GM23338 (cell line): Measurements from ENCODE around the gene TNRC18. TPM values are rescaled to one million over a fixed set of nuclear protein-coding genes. Genes with fewer than 3 reads are reported as not detected.

Source experiments
- ATAC-seq: fragments of 200-7000 bp; cut with Tn5 transposase; 3 replicates; pipeline ENCODE4 v1.9.1; 2020
- DNase-seq: peaks from one replicate; pipeline ENCODE4 v3.0.0-alpha.2; 2015; ENCODE audit warnings: low spot score
- H2AFZ ChIP-seq: fragments of 200-600 bp; sonication (generic); 2 replicates; pipeline ENCODE4 v1.8.0; 2016; ENCODE audit warnings: antibody characterized with exemption, mild to moderate bottlenecking, moderate library complexity
- H3F3A ChIP-seq: fragments of 200-600 bp; sonication (generic); replicated peaks from 2 replicates; pipeline ENCODE4 v1.8.0; 2017; ENCODE audit warnings: antibody characterized with exemption, mixed run types, low read depth
- H3K27ac ChIP-seq: fragments of 200-600 bp; sonication (generic); 2 replicates; pipeline ENCODE4 v1.6.1; 2016; ENCODE audit warnings: low read depth
- H3K27me3 ChIP-seq: fragments of 200-600 bp; sonication (generic); 2 replicates; pipeline ENCODE4 v1.8.0; 2016; ENCODE audit warnings: mild to moderate bottlenecking, mixed run types, moderate library complexity; ENCODE audit not compliant: insufficient read depth
- H3K36me3 ChIP-seq: fragments of 200-600 bp; sonication (generic); 2 replicates; pipeline ENCODE4 v1.8.0; 2016; ENCODE audit warnings: mild to moderate bottlenecking; ENCODE audit not compliant: insufficient read depth
- H3K4me1 ChIP-seq: fragments of 200-600 bp; sonication (generic); 2 replicates; pipeline ENCODE4 v1.8.0; 2016; ENCODE audit warnings: mild to moderate bottlenecking, moderate library complexity; ENCODE audit not compliant: insufficient read depth
- H3K4me2 ChIP-seq: fragments of 200-600 bp; sonication (generic); 2 replicates; pipeline ENCODE4 v1.7.1; 2017; ENCODE audit warnings: mixed run types
- H3K4me3 ChIP-seq: fragments of 200-600 bp; sonication (generic); 2 replicates; pipeline ENCODE4 v1.6.1; 2016; ENCODE audit warnings: mixed run types
- H3K79me2 ChIP-seq: fragments of 200-600 bp; sonication (generic); replicated peaks from 2 replicates; pipeline ENCODE4 v1.8.0; 2017; ENCODE audit warnings: mild to moderate bottlenecking; ENCODE audit not compliant: insufficient read depth
- H3K9me2 ChIP-seq: fragments of 200-600 bp; sonication (generic); 2 replicates; pipeline ENCODE4 v1.8.0; 2017; ENCODE audit not compliant: insufficient read depth
- H4K20me1 ChIP-seq: fragments of 200-600 bp; sonication (generic); replicated peaks from 2 replicates; pipeline ENCODE4 v1.8.0; 2017; ENCODE audit warnings: mild to moderate bottlenecking; ENCODE audit not compliant: insufficient read depth
- H3K27ac Mint-ChIP-seq: 2 replicates; pipeline ENCODE4 v1.8.0; 2020; ENCODE audit warnings: inconsistent platforms, mild to moderate bottlenecking, moderate library complexity, mixed read lengths
- H3K27me3 Mint-ChIP-seq: 3 replicates; pipeline ENCODE4 v1.8.0; 2022; ENCODE audit warnings: low read depth, mild to moderate bottlenecking, moderate library complexity, mixed read lengths, inconsistent platforms; ENCODE audit not compliant: insufficient read depth, poor library complexity
- H3K36me3 Mint-ChIP-seq: 3 replicates; pipeline ENCODE4 v1.8.0; 2021; ENCODE audit warnings: low read depth, mild to moderate bottlenecking, inconsistent platforms, moderate library complexity, mixed read lengths
- H3K4me1 Mint-ChIP-seq: 3 replicates; pipeline ENCODE4 v1.8.0; 2020; ENCODE audit warnings: mild to moderate bottlenecking, inconsistent platforms, mixed read lengths
- H3K4me3 Mint-ChIP-seq: 3 replicates; pipeline ENCODE4 v1.8.0; 2021; ENCODE audit warnings: moderate library complexity, mild to moderate bottlenecking, inconsistent platforms, mixed read lengths
- H3K9me3 Mint-ChIP-seq: 3 replicates; pipeline ENCODE4 v1.8.0; 2020; ENCODE audit warnings: moderate library complexity, mild to moderate bottlenecking, inconsistent platforms, mixed read lengths
- EZH2 ChIP-seq: fragments of 200-600 bp; sonication (generic); IDR thresholded peaks from one replicate; pipeline ENCODE4 v1.8.0; 2017; ENCODE audit warnings: antibody characterized with exemption, mild to moderate bottlenecking, low read depth; ENCODE audit not compliant: unreplicated experiment
- EZH2phosphoT487 ChIP-seq: fragments of 200-600 bp; sonication (generic); IDR thresholded peaks from one replicate; pipeline ENCODE4 v1.8.1; 2018; ENCODE audit warnings: antibody characterized with exemption; ENCODE audit not compliant: unreplicated experiment
- NANOG ChIP-seq: IDR thresholded peaks from 2 replicates; pipeline ENCODE4 v1.6.1; 2016; ENCODE audit warnings: antibody characterized with exemption, borderline replicate concordance
- STAT1 ChIP-seq: IDR thresholded peaks from one replicate; pipeline ENCODE4 v1.6.1; 2016; ENCODE audit warnings: antibody characterized with exemption; ENCODE audit not compliant: unreplicated experiment
- ZNF114 ChIP-seq: fragments of 250-450 bp; sonication (Bioruptor Pico); IDR thresholded peaks from 2 replicates; pipeline ENCODE4 v1.5.0; 2020; ENCODE audit warnings: mild to moderate bottlenecking, moderate library complexity
- ZNF331 ChIP-seq: fragments of 250-450 bp; sonication (Bioruptor Pico); IDR thresholded peaks from 2 replicates; pipeline ENCODE4 v1.5.0; 2020; ENCODE audit warnings: low read depth, mild to moderate bottlenecking, moderate library complexity
- polyA plus RNA-seq: library from polyadenylated mRNA; unstranded; fragments of >200 nt; fragmentation: Nextera tagmentation; extraction: Ambion mirVana; gene quantifications from 2 replicates; pipeline ENCODE4 v1.2.1, GENCODE V29; 2016
- total RNA-seq: library from RNA; depleted of rRNA; stranded (reverse); fragments of >200 nt; shearing (Covaris generic); gene quantifications from 2 replicates; pipeline ENCODE4 v1.2.3, GENCODE V29; 2014
- TF ChIP-seq, protein P1 (sequence below): fragments of 250-450 bp; sonication (Bioruptor Pico); IDR thresholded peaks from 2 replicates; pipeline ENCODE4 v1.5.0; 2020; ENCODE audit warnings: mild to moderate bottlenecking, moderate library complexity
- TF ChIP-seq, protein P2 (sequence below): IDR thresholded peaks from 2 replicates; pipeline ENCODE4 v1.6.1; 2016; ENCODE audit warnings: antibody characterized with exemption
- TF ChIP-seq, protein P3 (sequence below): IDR thresholded peaks from one replicate; pipeline ENCODE4 v1.6.1; 2018; ENCODE audit warnings: antibody characterized with exemption; ENCODE audit not compliant: unreplicated experiment

Gene TNRC18
- total and polyA plus RNA-seq, 2 experiments from 2014 or later, result 2.1 to 17.5 TPM

GRCh38 chr7:5339955-5340354 is 83.7 kb downstream of the TNRC18 start (continued):
- TF ChIP-seq, protein P1, sequence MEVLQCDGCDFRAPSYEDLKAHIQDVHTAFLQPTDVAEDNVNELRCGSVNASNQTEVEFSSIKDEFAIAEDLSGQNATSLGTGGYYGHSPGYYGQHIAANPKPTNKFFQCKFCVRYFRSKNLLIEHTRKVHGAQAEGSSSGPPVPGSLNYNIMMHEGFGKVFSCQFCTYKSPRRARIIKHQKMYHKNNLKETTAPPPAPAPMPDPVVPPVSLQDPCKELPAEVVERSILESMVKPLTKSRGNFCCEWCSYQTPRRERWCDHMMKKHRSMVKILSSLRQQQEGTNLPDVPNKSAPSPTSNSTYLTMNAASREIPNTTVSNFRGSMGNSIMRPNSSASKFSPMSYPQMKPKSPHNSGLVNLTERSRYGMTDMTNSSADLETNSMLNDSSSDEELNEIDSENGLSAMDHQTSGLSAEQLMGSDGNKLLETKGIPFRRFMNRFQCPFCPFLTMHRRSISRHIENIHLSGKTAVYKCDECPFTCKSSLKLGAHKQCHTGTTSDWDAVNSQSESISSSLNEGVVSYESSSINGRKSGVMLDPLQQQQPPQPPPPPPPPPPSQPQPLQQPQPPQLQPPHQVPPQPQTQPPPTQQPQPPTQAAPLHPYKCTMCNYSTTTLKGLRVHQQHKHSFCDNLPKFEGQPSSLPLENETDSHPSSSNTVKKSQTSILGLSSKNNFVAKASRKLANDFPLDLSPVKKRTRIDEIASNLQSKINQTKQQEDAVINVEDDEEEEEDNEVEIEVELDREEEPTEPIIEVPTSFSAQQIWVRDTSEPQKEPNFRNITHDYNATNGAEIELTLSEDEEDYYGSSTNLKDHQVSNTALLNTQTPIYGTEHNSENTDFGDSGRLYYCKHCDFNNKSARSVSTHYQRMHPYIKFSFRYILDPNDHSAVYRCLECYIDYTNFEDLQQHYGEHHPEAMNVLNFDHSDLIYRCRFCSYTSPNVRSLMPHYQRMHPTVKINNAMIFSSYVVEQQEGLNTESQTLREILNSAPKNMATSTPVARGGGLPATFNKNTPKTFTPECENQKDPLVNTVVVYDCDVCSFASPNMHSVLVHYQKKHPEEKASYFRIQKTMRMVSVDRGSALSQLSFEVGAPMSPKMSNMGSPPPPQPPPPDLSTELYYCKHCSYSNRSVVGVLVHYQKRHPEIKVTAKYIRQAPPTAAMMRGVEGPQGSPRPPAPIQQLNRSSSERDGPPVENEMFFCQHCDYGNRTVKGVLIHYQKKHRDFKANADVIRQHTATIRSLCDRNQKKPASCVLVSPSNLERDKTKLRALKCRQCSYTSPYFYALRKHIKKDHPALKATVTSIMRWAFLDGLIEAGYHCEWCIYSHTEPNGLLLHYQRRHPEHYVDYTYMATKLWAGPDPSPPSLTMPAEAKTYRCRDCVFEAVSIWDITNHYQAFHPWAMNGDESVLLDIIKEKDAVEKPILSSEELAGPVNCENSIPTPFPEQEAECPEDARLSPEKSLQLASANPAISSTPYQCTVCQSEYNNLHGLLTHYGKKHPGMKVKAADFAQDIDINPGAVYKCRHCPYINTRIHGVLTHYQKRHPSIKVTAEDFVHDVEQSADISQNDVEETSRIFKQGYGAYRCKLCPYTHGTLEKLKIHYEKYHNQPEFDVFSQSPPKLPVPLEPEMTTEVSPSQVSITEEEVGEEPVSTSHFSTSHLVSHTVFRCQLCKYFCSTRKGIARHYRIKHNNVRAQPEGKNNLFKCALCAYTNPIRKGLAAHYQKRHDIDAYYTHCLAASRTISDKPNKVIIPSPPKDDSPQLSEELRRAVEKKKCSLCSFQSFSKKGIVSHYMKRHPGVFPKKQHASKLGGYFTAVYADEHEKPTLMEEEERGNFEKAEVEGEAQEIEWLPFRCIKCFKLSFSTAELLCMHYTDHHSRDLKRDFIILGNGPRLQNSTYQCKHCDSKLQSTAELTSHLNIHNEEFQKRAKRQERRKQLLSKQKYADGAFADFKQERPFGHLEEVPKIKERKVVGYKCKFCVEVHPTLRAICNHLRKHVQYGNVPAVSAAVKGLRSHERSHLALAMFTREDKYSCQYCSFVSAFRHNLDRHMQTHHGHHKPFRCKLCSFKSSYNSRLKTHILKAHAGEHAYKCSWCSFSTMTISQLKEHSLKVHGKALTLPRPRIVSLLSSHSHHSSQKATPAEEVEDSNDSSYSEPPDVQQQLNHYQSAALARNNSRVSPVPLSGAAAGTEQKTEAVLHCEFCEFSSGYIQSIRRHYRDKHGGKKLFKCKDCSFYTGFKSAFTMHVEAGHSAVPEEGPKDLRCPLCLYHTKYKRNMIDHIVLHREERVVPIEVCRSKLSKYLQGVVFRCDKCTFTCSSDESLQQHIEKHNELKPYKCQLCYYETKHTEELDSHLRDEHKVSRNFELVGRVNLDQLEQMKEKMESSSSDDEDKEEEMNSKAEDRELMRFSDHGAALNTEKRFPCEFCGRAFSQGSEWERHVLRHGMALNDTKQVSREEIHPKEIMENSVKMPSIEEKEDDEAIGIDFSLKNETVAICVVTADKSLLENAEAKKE (CRISPR knock-in tag), result no peak
- TF ChIP-seq, protein P2, sequence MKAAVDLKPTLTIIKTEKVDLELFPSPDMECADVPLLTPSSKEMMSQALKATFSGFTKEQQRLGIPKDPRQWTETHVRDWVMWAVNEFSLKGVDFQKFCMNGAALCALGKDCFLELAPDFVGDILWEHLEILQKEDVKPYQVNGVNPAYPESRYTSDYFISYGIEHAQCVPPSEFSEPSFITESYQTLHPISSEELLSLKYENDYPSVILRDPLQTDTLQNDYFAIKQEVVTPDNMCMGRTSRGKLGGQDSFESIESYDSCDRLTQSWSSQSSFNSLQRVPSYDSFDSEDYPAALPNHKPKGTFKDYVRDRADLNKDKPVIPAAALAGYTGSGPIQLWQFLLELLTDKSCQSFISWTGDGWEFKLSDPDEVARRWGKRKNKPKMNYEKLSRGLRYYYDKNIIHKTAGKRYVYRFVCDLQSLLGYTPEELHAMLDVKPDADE, result no peak
- TF ChIP-seq NANOG, result no peak

DNA sequence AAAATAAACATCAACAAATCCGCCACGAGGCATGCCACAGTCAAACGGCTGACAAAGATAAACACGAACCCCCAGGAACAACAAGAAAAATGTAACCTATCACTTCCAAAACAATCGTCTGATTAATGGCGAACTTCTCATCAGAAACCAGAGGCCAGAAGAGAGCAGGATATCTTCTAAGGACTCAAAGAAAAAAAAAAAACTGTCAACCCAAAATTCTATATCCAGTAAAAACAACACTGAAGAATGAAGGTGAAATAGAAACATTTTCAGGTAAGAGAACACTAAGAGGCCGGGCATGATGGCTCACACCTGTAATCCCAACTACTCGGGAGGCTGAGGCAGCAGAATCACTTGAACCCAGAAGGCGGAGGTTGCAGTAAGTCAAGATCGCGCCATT is 86.6 kb downstream of the TNRC18 start:
- Histone ChIP-seq H3K9me2 (no peaks in the 10 kb centered on the region), H4K20me1 (no peaks in the 10 kb centered on the region), H3K36me3 (no peaks in the 10 kb centered on the region), H3K4me3 (no peak overlapping the region), H3K79me2 (no peaks in the 10 kb centered on the region), H3K27ac (no peak overlapping the region), H3K4me1 (no peaks in the 10 kb centered on the region), H2AFZ (no peak overlapping the region), H3F3A (no peaks in the 10 kb centered on the region), H3K27me3 (no peaks in the 10 kb centered on the region), H3K4me2 (no peak overlapping the region)
- Mint-ChIP-seq H3K27ac (no peak overlapping the region), H3K27me3 (peaks cover 5% of the 10 kb centered on the region), H3K9me3 (peaks cover 25% of the 10 kb centered on the region), H3K36me3 (peaks cover 9% of the 10 kb centered on the region; the same call in 2 of the 3 replicates), H3K4me1 (peaks cover 2% of the 10 kb centered on the region; the same call in 2 of the 3 replicates), H3K4me3 (no peak overlapping the region)
- DNase-seq, result no peak
- no peak for ATAC-seq
- TF ChIP-seq EZH2phosphoT487, result no peak
- TF ChIP-seq, protein P3, sequence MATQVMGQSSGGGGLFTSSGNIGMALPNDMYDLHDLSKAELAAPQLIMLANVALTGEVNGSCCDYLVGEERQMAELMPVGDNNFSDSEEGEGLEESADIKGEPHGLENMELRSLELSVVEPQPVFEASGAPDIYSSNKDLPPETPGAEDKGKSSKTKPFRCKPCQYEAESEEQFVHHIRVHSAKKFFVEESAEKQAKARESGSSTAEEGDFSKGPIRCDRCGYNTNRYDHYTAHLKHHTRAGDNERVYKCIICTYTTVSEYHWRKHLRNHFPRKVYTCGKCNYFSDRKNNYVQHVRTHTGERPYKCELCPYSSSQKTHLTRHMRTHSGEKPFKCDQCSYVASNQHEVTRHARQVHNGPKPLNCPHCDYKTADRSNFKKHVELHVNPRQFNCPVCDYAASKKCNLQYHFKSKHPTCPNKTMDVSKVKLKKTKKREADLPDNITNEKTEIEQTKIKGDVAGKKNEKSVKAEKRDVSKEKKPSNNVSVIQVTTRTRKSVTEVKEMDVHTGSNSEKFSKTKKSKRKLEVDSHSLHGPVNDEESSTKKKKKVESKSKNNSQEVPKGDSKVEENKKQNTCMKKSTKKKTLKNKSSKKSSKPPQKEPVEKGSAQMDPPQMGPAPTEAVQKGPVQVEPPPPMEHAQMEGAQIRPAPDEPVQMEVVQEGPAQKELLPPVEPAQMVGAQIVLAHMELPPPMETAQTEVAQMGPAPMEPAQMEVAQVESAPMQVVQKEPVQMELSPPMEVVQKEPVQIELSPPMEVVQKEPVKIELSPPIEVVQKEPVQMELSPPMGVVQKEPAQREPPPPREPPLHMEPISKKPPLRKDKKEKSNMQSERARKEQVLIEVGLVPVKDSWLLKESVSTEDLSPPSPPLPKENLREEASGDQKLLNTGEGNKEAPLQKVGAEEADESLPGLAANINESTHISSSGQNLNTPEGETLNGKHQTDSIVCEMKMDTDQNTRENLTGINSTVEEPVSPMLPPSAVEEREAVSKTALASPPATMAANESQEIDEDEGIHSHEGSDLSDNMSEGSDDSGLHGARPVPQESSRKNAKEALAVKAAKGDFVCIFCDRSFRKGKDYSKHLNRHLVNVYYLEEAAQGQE, result no peak
- TF ChIP-seq STAT1, result no peak
- TF ChIP-seq EZH2, result no peak
- TF ChIP-seq ZNF331 (CRISPR knock-in tag), result no peak
- no peak for TF ChIP-seq NANOG
- TF ChIP-seq ZNF114 (CRISPR knock-in tag), result no peak
